22Rv1 (cell line): Measurements from ENCODE around the gene F10.

Source experiments
- CTCF ChIP-seq: fragments of 450-650 bp; IDR thresholded peaks from 2 replicates; pipeline ENCODE4 v1.5.1; 2017; ENCODE audit warnings: mild to moderate bottlenecking
- ZFX ChIP-seq: fragments of 450-650 bp; IDR thresholded peaks from 2 replicates; pipeline ENCODE4 v1.6.1; 2017; ENCODE audit warnings: antibody characterized with exemption, borderline replicate concordance

DNA sequence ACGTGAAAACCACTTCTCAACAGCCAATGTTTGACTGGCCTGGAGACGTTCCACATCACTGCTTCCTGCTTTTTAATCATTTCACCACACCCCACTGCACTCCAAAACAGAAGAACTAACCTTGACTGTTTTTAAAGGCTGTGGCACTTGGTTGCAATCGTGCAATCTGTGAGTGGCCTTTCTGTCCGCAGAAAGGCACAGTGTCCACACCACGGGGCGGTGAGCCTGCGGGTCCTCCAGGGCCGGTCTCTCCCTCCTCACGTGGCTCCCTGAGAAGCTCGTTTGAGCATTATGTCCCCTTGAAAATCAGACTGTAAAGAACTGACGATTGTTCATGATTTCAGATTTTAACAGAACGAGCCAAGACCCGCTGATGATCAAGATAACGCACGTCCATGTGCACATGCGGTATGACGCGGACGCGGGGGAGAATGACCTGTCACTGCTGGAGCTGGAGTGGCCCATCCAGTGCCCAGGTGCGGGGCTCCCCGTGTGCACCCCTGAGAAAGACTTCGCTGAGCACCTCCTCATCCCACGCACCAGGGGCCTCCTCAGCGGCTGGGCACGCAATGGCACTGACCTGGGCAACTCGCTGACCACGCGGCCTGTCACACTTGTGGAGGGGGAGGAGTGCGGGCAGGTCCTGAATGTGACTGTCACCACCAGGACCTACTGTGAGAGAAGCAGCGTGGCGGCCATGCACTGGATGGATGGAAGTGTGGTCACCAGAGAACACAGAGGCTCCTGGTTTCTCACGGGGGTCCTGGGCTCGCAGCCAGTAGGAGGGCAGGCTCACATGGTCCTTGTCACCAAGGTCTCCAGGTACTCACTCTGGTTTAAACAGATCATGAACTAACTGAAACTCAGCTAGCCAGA, 48.9 kb downstream of the F10 start:
- TF ChIP-seq CTCF (no peak), ZFX (no peak)
